GM18505 (cell line): ENCODE results near the gene CCS.

Source experiments
- ATAC-seq: cut with Tn5 transposase; IDR thresholded peaks from one replicate; pipeline ENCODE4 v1.9.1; 2021; ENCODE audit not compliant: unreplicated experiment
- POLR2A ChIP-seq: IDR thresholded peaks from 4 replicates; pipeline ENCODE4 v1.6.1; 2011; ENCODE audit warnings: borderline replicate concordance; ENCODE audit not compliant: insufficient read depth, insufficient read length; ENCODE audit errors: extremely low read depth

Gene CCS

DNA sequence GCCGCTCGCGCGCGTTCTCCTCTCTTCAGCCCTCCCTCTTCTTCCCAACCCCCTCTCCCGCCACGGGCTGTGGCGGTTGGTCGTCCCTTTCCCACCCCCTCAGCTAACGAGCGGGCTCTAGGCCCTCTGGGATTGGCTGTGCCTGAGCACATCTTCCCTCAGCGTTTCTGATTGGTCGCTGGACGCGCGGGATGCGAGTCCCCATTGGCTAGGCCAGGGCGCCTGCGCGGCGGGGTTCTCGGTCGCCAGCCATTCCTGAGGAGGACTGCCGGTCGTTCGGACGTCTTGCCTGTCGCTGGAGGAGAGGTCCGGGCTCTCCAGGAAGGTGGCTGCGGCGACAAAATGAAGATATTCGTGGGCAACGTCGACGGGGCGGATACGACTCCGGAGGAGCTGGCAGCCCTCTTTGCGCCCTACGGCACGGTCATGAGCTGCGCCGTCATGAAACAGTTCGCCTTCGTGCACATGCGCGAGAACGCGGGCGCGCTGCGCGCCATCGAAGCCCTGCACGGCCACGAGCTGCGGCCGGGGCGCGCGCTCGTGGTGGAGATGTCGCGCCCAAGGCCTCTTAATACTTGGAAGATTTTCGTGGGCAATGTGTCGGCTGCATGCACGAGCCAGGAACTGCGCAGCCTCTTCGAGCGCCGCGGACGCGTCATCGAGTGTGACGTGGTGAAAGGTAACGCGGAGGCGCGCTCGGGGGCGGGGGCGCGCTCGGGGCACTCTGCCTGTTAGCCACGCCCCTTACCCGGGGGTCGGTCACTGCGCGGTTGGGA lies 23.6 kb downstream of the CCS start, which contains the start of gene RBM14:
RBM14 (plus strand) TSS at position 252 of the 776 bp plus-strand sequence; CDS start at position 343, 91 bp downstream.
- peak; percentile 99 for TF ChIP-seq POLR2A
- peak; percentile 80 for ATAC-seq

GRCh38 chr11:66617155-66617834 lies 24.3 kb downstream of the CCS start:
- TF ChIP-seq POLR2A = no peak
- no peak for ATAC-seq

GRCh38 chr11:66619080-66619554 lies 26.1 kb downstream of the CCS start:
- no peak for TF ChIP-seq POLR2A
- ATAC-seq = no peak

GRCh38 chr11:66624450-66624849 lies 31.5 kb downstream of the CCS start:
- TF ChIP-seq POLR2A = no peak
- ATAC-seq = no peak

DNA sequence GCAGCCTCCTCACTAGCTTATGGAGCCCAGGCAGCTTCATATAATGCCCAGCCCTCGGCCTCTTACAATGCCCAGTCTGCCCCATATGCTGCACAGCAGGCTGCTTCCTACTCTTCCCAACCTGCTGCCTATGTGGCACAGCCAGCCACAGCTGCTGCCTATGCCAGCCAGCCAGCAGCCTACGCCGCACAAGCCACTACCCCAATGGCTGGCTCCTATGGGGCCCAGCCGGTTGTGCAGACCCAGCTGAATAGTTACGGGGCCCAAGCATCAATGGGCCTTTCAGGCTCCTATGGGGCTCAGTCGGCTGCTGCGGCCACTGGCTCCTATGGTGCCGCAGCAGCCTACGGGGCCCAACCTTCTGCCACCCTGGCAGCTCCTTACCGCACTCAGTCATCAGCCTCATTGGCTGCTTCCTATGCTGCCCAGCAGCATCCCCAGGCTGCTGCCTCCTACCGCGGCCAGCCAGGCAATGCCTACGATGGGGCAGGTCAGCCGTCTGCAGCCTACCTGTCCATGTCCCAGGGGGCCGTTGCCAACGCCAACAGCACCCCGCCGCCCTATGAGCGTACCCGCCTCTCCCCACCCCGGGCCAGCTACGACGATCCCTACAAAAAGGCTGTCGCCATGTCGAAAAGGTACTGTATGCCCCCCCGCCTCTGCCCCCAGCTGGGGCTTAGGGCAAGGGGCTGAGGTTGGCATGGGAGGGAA lies 32.2 kb downstream of the CCS start:
- TF ChIP-seq POLR2A = no peak

DNA sequence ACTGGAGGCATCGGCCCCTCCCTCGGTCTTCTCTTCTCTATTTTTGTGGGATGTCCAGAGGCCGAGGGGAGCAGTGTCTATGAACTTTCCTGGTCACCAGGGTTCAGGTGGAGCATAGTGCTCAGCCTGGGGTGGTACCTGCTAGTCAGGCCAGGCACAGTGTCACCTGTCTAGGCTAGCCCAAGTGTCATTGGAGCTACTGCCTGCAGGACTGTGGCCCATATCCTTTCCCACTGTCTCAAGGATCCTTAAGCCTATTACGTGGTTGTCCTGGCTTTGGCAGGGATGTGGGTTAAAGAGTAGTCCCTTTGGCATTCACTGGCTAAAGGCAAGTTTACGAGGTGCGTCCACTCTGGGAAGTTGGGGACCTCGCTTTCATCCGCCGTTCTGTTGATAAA lies 32.8 kb downstream of the CCS start:
- no peak for TF ChIP-seq POLR2A
- no peak for ATAC-seq

More for the DNA sequence above, 32.2 kb downstream of the CCS start:
- no peak for ATAC-seq

GRCh38 chr11:66626382-66626781 lies 33.4 kb downstream of the CCS start:
- ATAC-seq = no peak
- no peak for TF ChIP-seq POLR2A

GRCh38 chr11:66626926-66627325 lies 33.9 kb downstream of the CCS start:
- TF ChIP-seq POLR2A = no peak
- ATAC-seq = no peak

DNA sequence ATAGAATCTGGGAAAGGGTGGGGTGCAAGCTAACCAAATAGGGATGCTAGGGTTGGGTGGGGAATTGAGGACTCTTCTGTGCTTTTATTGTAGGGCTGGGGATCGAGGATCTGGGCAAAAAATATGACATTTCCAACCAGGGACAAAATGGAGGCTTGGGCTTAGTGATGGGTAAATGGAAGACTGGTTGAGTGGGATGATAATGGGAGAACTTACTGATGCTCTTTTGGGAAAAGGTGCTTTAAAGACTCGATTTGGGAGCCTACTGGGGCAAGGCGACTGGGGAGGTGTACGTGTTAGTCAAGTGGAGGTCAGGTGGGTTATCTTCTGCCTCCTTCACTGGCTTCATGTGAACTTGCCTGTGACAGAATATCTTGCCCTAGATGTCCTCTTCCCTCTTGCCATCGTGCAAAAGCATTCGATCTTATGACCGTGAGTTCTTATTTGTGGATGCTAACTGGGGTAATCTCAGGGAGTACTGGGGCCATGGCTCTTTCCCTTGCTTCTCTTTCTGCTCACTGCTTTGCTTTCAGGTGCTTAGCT lies 35.1 kb downstream of the CCS start:
- ATAC-seq = no peak

GRCh38 chr11:66629356-66629755 lies 36.4 kb downstream of the CCS start:
- no peak for TF ChIP-seq POLR2A
- ATAC-seq = no peak

More for the DNA sequence above, 35.1 kb downstream of the CCS start:
- no peak for TF ChIP-seq POLR2A

DNA sequence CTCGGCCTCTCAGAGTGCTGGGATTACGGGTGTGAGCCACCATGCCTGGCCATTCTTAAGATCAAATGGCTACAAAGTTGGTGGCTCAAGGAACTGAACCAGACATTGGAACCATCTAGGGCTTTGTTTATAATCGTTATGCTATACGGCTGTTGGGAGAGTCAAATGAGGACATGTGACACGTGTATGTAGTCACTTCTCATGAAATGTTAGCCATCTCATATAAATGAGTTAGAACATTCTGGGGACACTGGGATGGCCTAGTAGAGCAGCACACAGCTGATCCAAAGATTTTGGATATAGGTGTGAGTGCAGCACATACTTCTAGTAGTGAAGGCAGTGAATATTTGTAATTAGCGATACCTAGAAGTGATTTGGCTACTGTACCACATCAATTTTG lies 38.9 kb downstream of the CCS start:
- ATAC-seq = no peak
- no peak for TF ChIP-seq POLR2A

DNA sequence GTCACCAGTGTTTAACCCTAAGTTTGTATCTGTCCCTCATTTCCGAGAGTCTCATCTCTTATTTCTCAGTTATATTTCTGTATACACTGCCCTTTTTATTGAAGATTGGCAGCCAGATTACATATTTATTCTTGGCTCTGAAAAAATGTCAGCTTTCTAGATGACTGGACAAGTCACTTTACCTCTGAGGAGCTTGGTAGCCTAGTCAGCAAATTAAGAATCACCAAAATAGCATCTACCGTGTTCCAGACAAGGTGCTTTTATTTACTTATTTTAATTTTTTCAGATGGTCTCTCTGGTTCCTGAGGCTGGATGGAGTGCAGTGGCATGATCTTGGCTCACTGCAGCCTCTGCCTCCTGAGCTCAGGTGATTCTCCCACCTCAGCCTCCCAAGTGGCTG lies 40.0 kb downstream of the CCS start:
- no peak for ATAC-seq
- TF ChIP-seq POLR2A = no peak

DNA sequence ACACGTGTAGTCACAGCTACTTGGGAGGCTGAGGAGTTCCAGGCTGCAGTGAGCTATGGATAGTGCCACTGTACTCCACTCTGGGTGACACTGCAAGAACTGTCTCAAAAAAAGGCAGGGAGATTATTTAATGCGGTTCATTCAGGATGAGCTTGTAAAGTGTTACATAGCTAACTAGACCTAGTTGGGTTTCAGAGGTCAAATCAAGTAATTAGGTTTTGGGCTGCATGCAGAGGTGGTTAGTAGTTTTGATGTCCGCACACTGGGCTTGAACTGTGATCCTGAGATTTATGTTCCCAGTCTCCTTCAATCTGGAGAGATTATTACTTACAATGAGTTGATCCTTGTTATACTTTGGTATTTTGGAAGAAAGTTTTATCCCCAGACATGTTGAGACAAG lies 43.4 kb downstream of the CCS start:
- TF ChIP-seq POLR2A = no peak
- no peak for ATAC-seq
